Endothelial cell of umbilical vein (primary cell): ENCODE measurements around the gene SULT1A2. TPM values are rescaled to one million over a fixed set of nuclear protein-coding genes. Genes with fewer than 3 reads are reported as not detected.

Experiments used
- BruUV-seq: library from RNA; stranded (reverse); fragments of 400-500 nt; replicated peaks from 2 replicates; lab custom pipeline; 2021; lab: Mats Ljungman, UMichigan
- CTCF ChIA-PET: fragments of 300-600, 350-600 bp; sonication (Branson Sonifier 250); formaldehyde crosslinking; loops from one replicate; lab custom pipeline; 2021; ENCODE audit warnings: antibody characterized with exemption, inconsistent platforms; lab: Charles Lee
- POLR2A ChIA-PET: fragments of 300-600, 350-600 bp; sonication (Branson Sonifier 250); formaldehyde crosslinking; loops from one replicate; lab custom pipeline; 2021; ENCODE audit warnings: antibody characterized with exemption, inconsistent platforms; lab: Charles Lee
- DNase-seq: peaks from one replicate; pipeline ENCODE4 v3.0.0-alpha.2; 2011; ENCODE audit warnings: low read depth, low spot score
- FAIRE-seq: peaks from 2 replicates; lab custom pipeline; 2011; peaks lifted over from hg19 to GRCh38; lab: Jason Lieb, UNC
- H2AFZ ChIP-seq: 2 replicates; pipeline ENCODE4 v1.6.0; 2012; ENCODE audit warnings: low read depth, low read length, control low read depth, inconsistent platforms
- H3K27ac ChIP-seq: 2 replicates; pipeline ENCODE4 v1.5.1; 2011; ENCODE audit warnings: low read depth, mild to moderate bottlenecking, control low read depth, low read length, moderate library complexity; ENCODE audit not compliant: insufficient read depth
- H3K27me3 ChIP-seq, 2 experiments: 2 replicates each; pipeline versions ENCODE4 v1.6.0 to v1.6.1; 2011; ENCODE audit warnings: low read length in 2 of 2, mixed read lengths in 1 of 2; ENCODE audit not compliant: control insufficient read depth in 2 of 2, insufficient read depth in 2 of 2
- H3K36me3 ChIP-seq, 2 experiments: 2 replicates in 1 of 2; 3 replicates in 1 of 2; pipeline ENCODE4 v1.5.1; 2011; ENCODE audit warnings: low read length in 2 of 2, mild to moderate bottlenecking in 1 of 2, moderate library complexity in 1 of 2; ENCODE audit not compliant: control insufficient read depth in 2 of 2, insufficient read depth in 2 of 2; ENCODE audit errors: extremely low read depth in 1 of 2
- H3K4me1 ChIP-seq: 3 replicates; pipeline ENCODE4 v1.5.1; 2011; ENCODE audit warnings: mild to moderate bottlenecking, low read length; ENCODE audit not compliant: control insufficient read depth, insufficient read depth; ENCODE audit errors: extremely low read depth
- H3K4me2 ChIP-seq: 2 replicates; pipeline ENCODE4 v1.6.1; 2011; ENCODE audit warnings: low read length, control low read depth, mixed read lengths; ENCODE audit not compliant: insufficient read depth
- H3K4me3 ChIP-seq, 3 experiments: fragments of 200-600 bp in 1 of 3; sonication (generic), shearing (Covaris generic) in 1 of 3; replicated peaks in 1 of 3; 2 replicates each; pipeline ENCODE4 v1.5.1; 2011 to 2016; ENCODE audit warnings: control low read depth in 3 of 3, low read length in 3 of 3, mild to moderate bottlenecking in 2 of 3, inconsistent platforms in 1 of 3, low read depth in 1 of 3, moderate library complexity in 1 of 3; ENCODE audit not compliant: insufficient read depth in 1 of 3
- H3K79me2 ChIP-seq: 2 replicates; pipeline ENCODE4 v1.6.0; 2012; ENCODE audit warnings: low read length, inconsistent platforms; ENCODE audit not compliant: control insufficient read depth, insufficient read depth
- H3K9ac ChIP-seq: replicated peaks from 2 replicates; pipeline ENCODE3; 2011; ENCODE audit warnings: low read length, control low read depth; ENCODE audit not compliant: insufficient read depth; ENCODE audit errors: extremely low read depth
- H3K9me1 ChIP-seq: replicated peaks from 3 replicates; pipeline ENCODE4 v1.6.0; 2011; ENCODE audit warnings: mild to moderate bottlenecking, low read length; ENCODE audit not compliant: control insufficient read depth, insufficient read depth; ENCODE audit errors: extremely low read depth
- H3K9me3 ChIP-seq: replicated peaks from 2 replicates; pipeline ENCODE4 v1.5.1; 2012; ENCODE audit warnings: low read length, inconsistent platforms; ENCODE audit not compliant: control insufficient read depth, insufficient read depth
- H4K20me1 ChIP-seq: replicated peaks from 2 replicates; pipeline ENCODE3; 2011; ENCODE audit warnings: mild to moderate bottlenecking, low read length; ENCODE audit not compliant: control insufficient read depth, insufficient read depth; ENCODE audit errors: extremely low read depth
- CTCF ChIP-seq, 2 donors: IDR thresholded peaks; 1 replicate in 1 of 2; 2 replicates in 1 of 2; pipeline ENCODE4 v1.5.1; 2011; ENCODE audit warnings: low read length in 2 of 2, mild to moderate bottlenecking in 2 of 2, moderate library complexity in 2 of 2, control low read depth in 1 of 2, inconsistent platforms in 1 of 2, low read depth in 1 of 2; ENCODE audit not compliant: insufficient read depth in 1 of 2; ENCODE audit errors: extremely low read depth in 1 of 2
- EZH2 ChIP-seq: IDR thresholded peaks from 2 replicates; pipeline ENCODE4 v1.6.1; 2012; ENCODE audit warnings: borderline replicate concordance, low read depth, mild to moderate bottlenecking, moderate library complexity, low read length, inconsistent platforms; ENCODE audit not compliant: severe bottlenecking
- FOS ChIP-seq: IDR thresholded peaks from 2 replicates; pipeline ENCODE4 v1.6.1; 2011; ENCODE audit warnings: mild to moderate bottlenecking, low read length, moderate library complexity, borderline replicate concordance; ENCODE audit not compliant: insufficient read depth
- GATA2 ChIP-seq: IDR thresholded peaks from 2 replicates; pipeline ENCODE4 v1.7.0; 2011; ENCODE audit warnings: low read depth, mild to moderate bottlenecking, moderate library complexity, mixed read lengths, low read length; ENCODE audit not compliant: insufficient read length, insufficient read depth
- JUN ChIP-seq: IDR thresholded peaks from 2 replicates; pipeline ENCODE4 v1.6.1; 2011; ENCODE audit warnings: borderline replicate concordance, low read depth; ENCODE audit not compliant: insufficient read length, insufficient read depth
- MYC ChIP-seq: IDR thresholded peaks from one replicate; pipeline ENCODE4 v1.6.1; 2011; ENCODE audit warnings: mild to moderate bottlenecking, low read depth, low read length
- POLR2A ChIP-seq: IDR thresholded peaks from 2 replicates; pipeline ENCODE4 v1.6.1; 2012; ENCODE audit warnings: low read depth, mild to moderate bottlenecking, control low read depth, low read length
- POLR2AphosphoS5 ChIP-seq: IDR thresholded peaks from 2 replicates; pipeline ENCODE4 v1.6.1; 2012; ENCODE audit warnings: low read depth, mild to moderate bottlenecking, control low read depth, low read length, moderate library complexity; ENCODE audit not compliant: insufficient read depth
- dilution Hi-C: fragments of 300-500 bp; cut with MboI; formaldehyde crosslinking; loops from one replicate; pipeline ENCODE4 v1.15.0; 2019; ENCODE audit warnings: low sequenced_read_pairs; ENCODE audit not compliant: extremely low pct_ligation_motif_present
- intact Hi-C: fragments of 100-400 bp; cut with micrococcal nuclease; formaldehyde crosslinking; loops from one replicate; pipeline ENCODE4 v1.10.0; 2022
- polyA plus RNA-seq, 4 experiments: library from polyadenylated mRNA; depleted of rRNA in 3 of 4; stranded (reverse) in 3 of 4; unstranded in 1 of 4; fragments of >200 nt; gene quantifications; 2 replicates each; pipeline versions ENCODE4 v1.2.1 to v1.2.3, GENCODE V29; 2011 to 2012; ENCODE audit warnings: missing spikeins in 1 of 4
- total RNA-seq: library from RNA; stranded (reverse); gene quantifications from 2 replicates; pipeline ENCODE4 v1.2.3, GENCODE V29; 2021

The SULT1A2 gene
- total and polyA plus RNA-seq, 2 donors (not counting 3 experiments of a cell fraction or from before 2014, with no cell fraction given) = not detected

- intact Hi-C loops (no loop called here), dilution Hi-C loops (no loop called here)
- FAIRE-seq (no peak), DNase-seq (no peak)
- no peaks in the 10 kb centered on the region for H3K9me1 ChIP-seq
- ChIA-PET POLR2A (no interaction called here), CTCF (no interaction called here)
- no peak for TF ChIP-seq MYC
- TF ChIP-seq POLR2A = no peak
- TF ChIP-seq FOS = no peak
- no peak for TF ChIP-seq POLR2AphosphoS5
- TF ChIP-seq CTCF (IDR thresholded peaks at IDR 0.05; ENCODE audit: extremely low read depth in 1 of 2, insufficient read depth in 1 of 2, low read depth in 1 of 2, low read length in 2 of 2) = no peak
- no peak for TF ChIP-seq JUN
- no peak for TF ChIP-seq GATA2
- no peak for TF ChIP-seq EZH2
- H3K27me3 ChIP-seq = no peaks in the 10 kb centered on the region
- no peak overlapping the region for H3K27ac ChIP-seq
- H3K9me3 ChIP-seq = no peaks in the 10 kb centered on the region
- H3K79me2 ChIP-seq = no peaks in the 10 kb centered on the region
- H4K20me1 ChIP-seq = no peaks in the 10 kb centered on the region
- H3K4me1 ChIP-seq = no peaks in the 10 kb centered on the region
- no peak overlapping the region for H3K4me2 ChIP-seq
- H3K4me3 ChIP-seq = no peak overlapping the region
- H3K9ac ChIP-seq = no peak overlapping the region
- H2AFZ ChIP-seq = no peak overlapping the region
- H3K36me3 ChIP-seq = peaks cover 0 to 20% of the 10 kb centered on the region in 2 experiments
- no TSS peak for BruUV-seq
Measured at GRCh38 chr16:28589930-28590329, 6.9 kb downstream of the SULT1A2 start.
